ENCODE results near the gene MYO1D. TPM values are rescaled to one million over a fixed set of nuclear protein-coding genes. Genes with fewer than 3 reads are reported as not detected.

MYO1D gene
- total and polyA plus RNA-seq, 12 donors: 13.6 to 103 (median 59.8) TPM

GRCh38 chr17:32445971-32446370 is 431.0 kb downstream of the MYO1D start:
- Histone ChIP-seq H3K4me1 (replicated peaks in 1 of 2) (peaks cover 8 to 18% of the 10 kb centered on the region in 2 donors), H3K36me3 (replicated peaks in 1 of 2) (peaks cover 0 to 36% of the 10 kb centered on the region in 2 donors), H3K27me3 (no peaks in the 10 kb centered on the region), H3K4me3 (peak overlapping the region in 1 of 4 donors; percentile 67), H3K9me3 (replicated peaks in 1 of 3) (no peaks in the 10 kb centered on the region), H3K27ac (no peak overlapping the region)
- TF ChIP-seq POLR2A (IDR thresholded peaks at IDR 0.05): no peak
- no peak for TF ChIP-seq CTCF (IDR thresholded peaks at IDR 0.05)
- no peak for DNase-seq
- WGBS, 4 donors: 59 to 89% (median 63%) methylated on average over 2 of the region's 2 CpGs
- intact Hi-C loops (cut with DNase I): no loop called here

- Histone ChIP-seq H3K4me3 (peak overlapping the region in 2 of 4 donors; percentile 67 to 87), H3K27ac (peak overlapping the region in 4 of 5 donors; percentile 78 to 87 (median 82)), H3K27me3 (no peaks in the 10 kb centered on the region), H3K9me3 (replicated peaks in 1 of 3) (no peaks in the 10 kb centered on the region), H3K4me1 (replicated peaks in 1 of 2) (peaks cover 8 to 18% of the 10 kb centered on the region in 2 donors), H3K36me3 (replicated peaks in 1 of 2) (peaks cover 0 to 34% of the 10 kb centered on the region in 2 donors)
- 18 to 27% (median 19%) methylated on average over 6 of the region's 6 CpGs for WGBS, 4 donors
- TF ChIP-seq CTCF (IDR thresholded peaks at IDR 0.05) (no peak), POLR2A (IDR thresholded peaks at IDR 0.05) (no peak)
- DNase-seq: no peak
- intact Hi-C loops (cut with DNase I): no loop called here
These were observed 431.4 kb downstream of the MYO1D start for GRCh38 chr17:32445497-32445896.

GRCh38 chr17:32445074-32445415 is 431.9 kb downstream of the MYO1D start:
- Histone ChIP-seq H3K27me3 (no peaks in the 10 kb centered on the region), H3K4me3 (peak overlapping the region; percentile 67 to 87 (median 84)), H3K4me1 (replicated peaks in 1 of 2) (peaks cover 8 to 18% of the 10 kb centered on the region in 2 donors), H3K27ac (peak overlapping the region; percentile 37 to 87 (median 81)), H3K36me3 (replicated peaks in 1 of 2) (peaks cover 0 to 32% of the 10 kb centered on the region in 2 donors), H3K9me3 (replicated peaks in 1 of 3) (no peaks in the 10 kb centered on the region)
- intact Hi-C loops (cut with DNase I): no loop called here
- DNase-seq: peak in 5 of 7 donors; percentile 43 to 60 (median 52)
- TF ChIP-seq POLR2A (IDR thresholded peaks at IDR 0.05) (peak in 1 of 2 donors; percentile 30), CTCF (IDR thresholded peaks at IDR 0.05) (no peak)
- WGBS, 4 donors: 0 to 1% (median 0%) methylated on average over 8 to 14 of the region's 14 CpGs

- Histone ChIP-seq H3K4me1 (replicated peaks in 1 of 2) (peaks cover 8 to 18% of the 10 kb centered on the region in 2 donors), H3K36me3 (replicated peaks in 1 of 2) (peaks cover 0 to 27% of the 10 kb centered on the region in 2 donors), H3K4me3 (peak within 1 kb of the TSS; percentile 67 to 87 (median 84)), H3K9me3 (replicated peaks in 1 of 3) (no peaks in the 10 kb centered on the region), H3K27ac (peak within 1 kb of the TSS; percentile 37 to 87 (median 81)), H3K27me3 (no peaks in the 10 kb centered on the region)
- DNase-seq: peak; percentile 97 to 99 (median 98)
- peak in 4 of 6 experiments; percentile 80 to 83 (median 82) for TF ChIP-seq CTCF (IDR thresholded peaks at IDR 0.05)
- TF ChIP-seq POLR2A (IDR thresholded peaks at IDR 0.05): peak; percentile 25 to 51
- 0 to 2% (median 0%) methylated on average over 18 to 74 of the region's 74 CpGs for WGBS, 4 donors
- intact Hi-C loops (cut with DNase I): no loop called here
These were observed 432.4 kb downstream of the MYO1D start, which contains the start of gene PSMD11 for GRCh38 chr17:32444301-32445073. TSS of gene PSMD11 (plus strand) at chr17:32444510. CDS start at chr17:32444524, 14 bp downstream.

All from adrenal gland (tissue), 12 donors.